NCI-H526 treated with DMSO at 0.1 percent for 48 hours (cell line): Measurements from ENCODE around the gene STEAP1.

Source experiments
- DNase-seq: peaks from one replicate; lab custom pipeline; 2025; lab: John Stamatoyannopoulos, UW

STEAP1 gene

GRCh38 chr7:90211391-90212148, 57.3 kb downstream of the STEAP1 start, which contains the start of gene STEAP2:
TSS of gene STEAP2 (plus strand) at chr7:90211740. CDS start at chr7:90225083, 13,343 bp downstream.
- peak; percentile 88 for DNase-seq

DNA sequence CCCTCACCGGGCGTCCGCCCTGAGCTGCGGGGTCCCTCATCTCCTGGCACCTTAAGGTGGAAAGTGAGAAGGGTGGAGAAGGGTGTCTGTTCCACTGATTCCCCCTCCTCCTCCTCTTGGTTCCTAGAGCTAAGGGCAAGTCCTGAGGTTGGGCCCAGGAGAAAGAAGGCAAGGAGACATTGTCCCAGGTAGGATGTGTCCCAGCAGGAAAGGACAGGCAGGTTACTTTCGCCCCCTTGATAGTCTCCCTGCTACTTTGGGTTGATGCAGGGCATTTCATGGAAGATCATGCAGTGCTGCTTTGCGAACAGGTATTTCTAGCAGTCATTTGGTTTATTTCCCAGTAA, 57.9 kb downstream of the STEAP1 start:
- DNase-seq, result peak; percentile 65

GRCh38 chr7:90213521-90213920, 59.3 kb downstream of the STEAP1 start:
- no peak for DNase-seq
